ENCODE results near the gene VIL1. TPM values are rescaled to one million over a fixed set of nuclear protein-coding genes. Genes with fewer than 3 reads are reported as not detected.
A peak's percentile ranks its signal among the peaks of the same experiment; 100 is the strongest.

VIL1 gene
- total RNA-seq, 1 experiment from 2014 or later: 3.0 TPM

GRCh38 chr2:218423584-218423983, 4.7 kb downstream of the VIL1 start:
- H3K27me3 Mint-ChIP-seq (ENCODE audit: low read depth): no peaks in the 10 kb centered on the region; the same call in 1 of the 2 replicates
- CTCF ChIA-PET: interaction anchor here (1.4 kb wide), 1 partner anchor 264 kb away, joined by 3 read pairs; no protein-coding TSS in a partner anchor

GRCh38 chr2:218425531-218425930, 6.6 kb downstream of the VIL1 start:
- TF ChIP-seq MLX (CRISPR knock-in tag; IDR thresholded peaks at IDR 0.05) (no peak), NR3C1 (CRISPR knock-in tag; conservative IDR thresholded peaks at IDR 0.05; ENCODE audit: low read depth) (no peak)
- CTCF ChIA-PET: no interaction called here
- Mint-ChIP-seq H3K27ac (no peak overlapping the region; the same call in 1 of the 2 replicates), H3K36me3 (no peaks in the 10 kb centered on the region), H3K9me3 (no peaks in the 10 kb centered on the region), H3K4me1 (no peaks in the 10 kb centered on the region), H3K4me3 (no peak overlapping the region), H3K27me3 (ENCODE audit: low read depth) (no peaks in the 10 kb centered on the region; the same call in 1 of the 2 replicates)
- POLR2A ChIA-PET: interaction anchor here (1.1 kb wide), 1 partner anchor 130 kb away, joined by 3 read pairs; no protein-coding TSS in a partner anchor
- DNase-seq (ENCODE audit: low spot score): no peak
- ATAC-seq: no peak

More at GRCh38 chr2:218423584-218423983, 4.7 kb downstream of the VIL1 start:
- TF ChIP-seq ZBTB21 (CRISPR knock-in tag; IDR thresholded peaks at IDR 0.05; ENCODE audit: borderline replicate concordance) (no peak), ZMAT4 (CRISPR knock-in tag; IDR thresholded peaks at IDR 0.05) (no peak), TEAD1 (CRISPR knock-in tag; IDR thresholded peaks at IDR 0.05) (no peak), EMX1 (CRISPR knock-in tag; IDR thresholded peaks at IDR 0.05) (no peak), JAZF1 (CRISPR knock-in tag; IDR thresholded peaks at IDR 0.05) (no peak), NR1H2 (CRISPR knock-in tag; IDR thresholded peaks at IDR 0.05) (no peak), NFATC4 (CRISPR knock-in tag; IDR thresholded peaks at IDR 0.05) (no peak), AFF4 (CRISPR knock-in tag; IDR thresholded peaks at IDR 0.05; ENCODE audit: borderline replicate concordance) (no peak), MXD4 (CRISPR knock-in tag; IDR thresholded peaks at IDR 0.05; ENCODE audit: borderline replicate concordance) (no peak)
- no peaks in the 10 kb centered on the region for H3K9me3 Mint-ChIP-seq
- no peak overlapping the region for H3K4me3 Mint-ChIP-seq
- POLR2A ChIA-PET: no interaction called here
- no peak overlapping the region for H3K27ac Mint-ChIP-seq
- peaks cover 6% of the 10 kb centered on the region for H3K4me1 Mint-ChIP-seq
- no peak for ATAC-seq
- no peak for DNase-seq (ENCODE audit: low spot score)
- H3K36me3 Mint-ChIP-seq: no peaks in the 10 kb centered on the region

GRCh38 chr2:218427741-218428140, 8.8 kb downstream of the VIL1 start:
- POLR2A ChIA-PET: no interaction called here
- ATAC-seq (peak; percentile 66), DNase-seq (ENCODE audit: low spot score) (peak; percentile 56)
- H3K4me3 Mint-ChIP-seq: no peak overlapping the region
- H3K36me3 Mint-ChIP-seq: no peaks in the 10 kb centered on the region
- TF ChIP-seq ZNF512 (CRISPR knock-in tag; IDR thresholded peaks at IDR 0.05; ENCODE audit: borderline replicate concordance) (no peak), ATF1 (CRISPR knock-in tag; IDR thresholded peaks at IDR 0.05) (no peak), ZNF671 (CRISPR knock-in tag; IDR thresholded peaks at IDR 0.05) (no peak), MAX (CRISPR knock-in tag; IDR thresholded peaks at IDR 0.05) (peak; percentile 45; the same call in 1 of the 2 replicates), ZNF219 (CRISPR knock-in tag; IDR thresholded peaks at IDR 0.05; ENCODE audit: borderline replicate concordance) (no peak), USF1 (CRISPR knock-in tag; IDR thresholded peaks at IDR 0.05) (no peak), ESRRA (CRISPR knock-in tag; IDR thresholded peaks at IDR 0.05; ENCODE audit: borderline replicate concordance) (no peak), PRDM15 (CRISPR knock-in tag; IDR thresholded peaks at IDR 0.05) (no peak)
- CTCF ChIA-PET: interaction anchor here (1.6 kb wide), 1 partner anchor 89 kb away, joined by 4 read pairs; no protein-coding TSS in a partner anchor
- H3K27me3 Mint-ChIP-seq (ENCODE audit: low read depth): no peaks in the 10 kb centered on the region; the same call in 1 of the 2 replicates
- no peak overlapping the region for H3K27ac Mint-ChIP-seq
- H3K4me1 Mint-ChIP-seq: no peaks in the 10 kb centered on the region
- H3K9me3 Mint-ChIP-seq: no peaks in the 10 kb centered on the region
